SK-N-MC (cell line): ENCODE results near the gene ADAM15.

ENCODE experiments used
- EZH2 ChIP-seq: fragments of 200-600 bp; sonication (generic); IDR thresholded peaks from one replicate; pipeline ENCODE4 v1.6.1; 2017; ENCODE audit warnings: antibody characterized with exemption
- POLR2AphosphoS5 ChIP-seq: IDR thresholded peaks from 2 replicates; pipeline ENCODE4 v1.6.1; 2012; ENCODE audit warnings: mild to moderate bottlenecking, low read depth, low read length, borderline replicate concordance

GRCh38 chr1:155099331-155099730 lies 48.2 kb downstream of the ADAM15 start:
- TF ChIP-seq POLR2AphosphoS5: no peak
- TF ChIP-seq EZH2: no peak
